Measurements from ENCODE around the gene CDON. TPM values are rescaled to one million over a fixed set of nuclear protein-coding genes. Genes with fewer than 3 reads are reported as not detected.
A peak's percentile ranks its signal among the peaks of the same experiment; 100 is the strongest.

The CDON gene
- total and polyA plus RNA-seq, 2 of the 13 experiments (the other 11 are each of a cell fraction or from before 2014, with no cell fraction given): 9.6 to 12.8 TPM

DNA sequence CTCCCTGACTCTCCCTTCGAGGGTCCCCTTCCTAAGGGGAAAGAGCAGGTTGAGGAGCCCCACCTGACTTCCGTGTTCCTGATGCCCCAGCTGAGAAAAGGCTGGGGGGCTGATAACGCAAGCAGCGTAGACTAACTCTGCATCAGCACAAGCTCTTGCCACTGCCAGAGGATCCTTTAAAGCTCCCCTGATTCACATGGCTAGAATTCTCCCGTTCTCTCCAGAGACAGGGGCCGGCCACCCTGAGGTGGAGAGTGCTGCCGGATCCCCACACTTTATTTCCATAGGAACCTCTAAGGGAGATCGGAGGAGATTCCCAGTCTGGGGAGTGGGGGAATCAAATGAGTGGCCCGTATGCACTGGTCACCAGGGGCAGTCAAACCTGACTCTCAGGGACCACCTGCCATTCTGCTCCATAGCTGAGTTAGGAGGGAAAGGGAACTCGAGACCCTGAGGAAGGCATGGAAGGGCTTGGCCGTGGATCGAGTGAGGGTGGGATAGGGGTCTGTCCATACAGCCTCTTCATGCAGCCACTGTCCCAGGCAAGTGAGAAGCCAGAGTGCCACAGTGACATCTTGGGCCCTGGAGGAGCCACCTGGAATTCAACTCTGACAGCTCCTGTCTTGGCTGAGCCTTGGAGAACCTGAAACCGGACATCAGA, 118.2 kb downstream of the CDON start:
- ChIA-PET CTCF (ENCODE audit: low intra/inter-chr PET ratio, low total read pairs) (no interaction called here), POLR2A (interaction anchor here (1.4 kb wide), 1 partner anchor 242 kb away, joined by 4 read pairs; no protein-coding TSS in a partner anchor)
- intact Hi-C loops (cut with micrococcal nuclease; ENCODE audit: unreplicated experiment): no loop called here
- Histone ChIP-seq H3K79me2 (ENCODE audit: insufficient read depth, low read length) (no peaks in the 10 kb centered on the region), H3K9me3 (ENCODE audit: low read length) (no peaks in the 10 kb centered on the region), H3K27me3 (ENCODE audit: control insufficient read depth in 1 of 2, insufficient read depth in 2 of 2, low read length in 2 of 2) (peaks cover 0 to 3% of the 10 kb centered on the region in 2 experiments; a peak in 1 of 5 replicates), H2AFZ (ENCODE audit: low read length) (no peak overlapping the region), H3K4me1 (ENCODE audit: insufficient read depth, low read length) (peaks cover 61% of the 10 kb centered on the region), H3K4me3 (replicated peaks in 1 of 3; ENCODE audit: insufficient read depth in 1 of 3, low read depth in 2 of 3, low read length in 3 of 3) (no peak overlapping the region), H3K27ac (ENCODE audit: extremely low read length, insufficient read depth, low read length) (no peak overlapping the region), H4K20me1 (ENCODE audit: insufficient read depth, low read length) (no peaks in the 10 kb centered on the region), H3K36me3 (replicated peaks in 1 of 2; ENCODE audit: control insufficient read depth in 1 of 2, insufficient read depth in 2 of 2, low read length in 2 of 2) (no peaks in the 10 kb centered on the region), H3K9ac (ENCODE audit: insufficient read depth, low read depth, low read length) (no peak overlapping the region), H3K4me2 (ENCODE audit: low read depth, low read length) (peak overlapping the region; percentile 56; the same call in 1 of the 2 replicates)
- WGBS (ENCODE audit: low lambda C conversion rate): 58% methylated on average over 12 of the region's 13 CpGs
- FAIRE-seq: no peak
- in situ Hi-C loops (cut with HindIII; ENCODE audit: extremely low pct_ligation_motif_present, low pct_unique_long_range_greater_than_20kb): loop anchor here (5.0 kb wide), 1 partner anchor 118 kb away; the partner anchor contains the start of gene CDON
- DNase-seq (ENCODE audit: low spot score): no peak
- BruUV-seq (replicated peaks): no TSS peak
- ATAC-seq: no peak
- TF ChIP-seq EED (CRISPR knock-in tag; IDR thresholded peaks at IDR 0.05): no peak
- no peak for TF ChIP-seq SRSF1 (optimal IDR thresholded peaks at IDR 0.05; ENCODE audit: low read depth, low read length)
- no peak for TF ChIP-seq ZNF879 (CRISPR knock-in tag; IDR thresholded peaks at IDR 0.05)
- TF ChIP-seq, protein P1, sequence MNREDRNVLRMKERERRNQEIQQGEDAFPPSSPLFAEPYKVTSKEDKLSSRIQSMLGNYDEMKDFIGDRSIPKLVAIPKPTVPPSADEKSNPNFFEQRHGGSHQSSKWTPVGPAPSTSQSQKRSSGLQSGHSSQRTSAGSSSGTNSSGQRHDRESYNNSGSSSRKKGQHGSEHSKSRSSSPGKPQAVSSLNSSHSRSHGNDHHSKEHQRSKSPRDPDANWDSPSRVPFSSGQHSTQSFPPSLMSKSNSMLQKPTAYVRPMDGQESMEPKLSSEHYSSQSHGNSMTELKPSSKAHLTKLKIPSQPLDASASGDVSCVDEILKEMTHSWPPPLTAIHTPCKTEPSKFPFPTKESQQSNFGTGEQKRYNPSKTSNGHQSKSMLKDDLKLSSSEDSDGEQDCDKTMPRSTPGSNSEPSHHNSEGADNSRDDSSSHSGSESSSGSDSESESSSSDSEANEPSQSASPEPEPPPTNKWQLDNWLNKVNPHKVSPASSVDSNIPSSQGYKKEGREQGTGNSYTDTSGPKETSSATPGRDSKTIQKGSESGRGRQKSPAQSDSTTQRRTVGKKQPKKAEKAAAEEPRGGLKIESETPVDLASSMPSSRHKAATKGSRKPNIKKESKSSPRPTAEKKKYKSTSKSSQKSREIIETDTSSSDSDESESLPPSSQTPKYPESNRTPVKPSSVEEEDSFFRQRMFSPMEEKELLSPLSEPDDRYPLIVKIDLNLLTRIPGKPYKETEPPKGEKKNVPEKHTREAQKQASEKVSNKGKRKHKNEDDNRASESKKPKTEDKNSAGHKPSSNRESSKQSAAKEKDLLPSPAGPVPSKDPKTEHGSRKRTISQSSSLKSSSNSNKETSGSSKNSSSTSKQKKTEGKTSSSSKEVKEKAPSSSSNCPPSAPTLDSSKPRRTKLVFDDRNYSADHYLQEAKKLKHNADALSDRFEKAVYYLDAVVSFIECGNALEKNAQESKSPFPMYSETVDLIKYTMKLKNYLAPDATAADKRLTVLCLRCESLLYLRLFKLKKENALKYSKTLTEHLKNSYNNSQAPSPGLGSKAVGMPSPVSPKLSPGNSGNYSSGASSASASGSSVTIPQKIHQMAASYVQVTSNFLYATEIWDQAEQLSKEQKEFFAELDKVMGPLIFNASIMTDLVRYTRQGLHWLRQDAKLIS (CRISPR knock-in tag; IDR thresholded peaks at IDR 0.05): no peak
- no peak for TF ChIP-seq AGO1 (IDR thresholded peaks at IDR 0.05; ENCODE audit: low read depth, low read length, poor library complexity, severe bottlenecking)
- TF ChIP-seq, protein P2, sequence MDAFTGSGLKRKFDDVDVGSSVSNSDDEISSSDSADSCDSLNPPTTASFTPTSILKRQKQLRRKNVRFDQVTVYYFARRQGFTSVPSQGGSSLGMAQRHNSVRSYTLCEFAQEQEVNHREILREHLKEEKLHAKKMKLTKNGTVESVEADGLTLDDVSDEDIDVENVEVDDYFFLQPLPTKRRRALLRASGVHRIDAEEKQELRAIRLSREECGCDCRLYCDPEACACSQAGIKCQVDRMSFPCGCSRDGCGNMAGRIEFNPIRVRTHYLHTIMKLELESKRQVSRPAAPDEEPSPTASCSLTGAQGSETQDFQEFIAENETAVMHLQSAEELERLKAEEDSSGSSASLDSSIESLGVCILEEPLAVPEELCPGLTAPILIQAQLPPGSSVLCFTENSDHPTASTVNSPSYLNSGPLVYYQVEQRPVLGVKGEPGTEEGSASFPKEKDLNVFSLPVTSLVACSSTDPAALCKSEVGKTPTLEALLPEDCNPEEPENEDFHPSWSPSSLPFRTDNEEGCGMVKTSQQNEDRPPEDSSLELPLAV (CRISPR knock-in tag; conservative IDR thresholded peaks at IDR 0.05; ENCODE audit: low read depth): no peak
- no peak for TF ChIP-seq FLYWCH1 (CRISPR knock-in tag; IDR thresholded peaks at IDR 0.05)
- TF ChIP-seq ZNF160 (CRISPR knock-in tag; IDR thresholded peaks at IDR 0.05): no peak
- no peak for TF ChIP-seq ZNF337 (CRISPR knock-in tag; IDR thresholded peaks at IDR 0.05; ENCODE audit: borderline replicate concordance, low read depth)
- no peak for TF ChIP-seq ZNF143 (CRISPR knock-in tag; IDR thresholded peaks at IDR 0.05)
- no peak for TF ChIP-seq SNAPC2 (CRISPR knock-in tag; IDR thresholded peaks at IDR 0.05)
- TF ChIP-seq, protein P3, sequence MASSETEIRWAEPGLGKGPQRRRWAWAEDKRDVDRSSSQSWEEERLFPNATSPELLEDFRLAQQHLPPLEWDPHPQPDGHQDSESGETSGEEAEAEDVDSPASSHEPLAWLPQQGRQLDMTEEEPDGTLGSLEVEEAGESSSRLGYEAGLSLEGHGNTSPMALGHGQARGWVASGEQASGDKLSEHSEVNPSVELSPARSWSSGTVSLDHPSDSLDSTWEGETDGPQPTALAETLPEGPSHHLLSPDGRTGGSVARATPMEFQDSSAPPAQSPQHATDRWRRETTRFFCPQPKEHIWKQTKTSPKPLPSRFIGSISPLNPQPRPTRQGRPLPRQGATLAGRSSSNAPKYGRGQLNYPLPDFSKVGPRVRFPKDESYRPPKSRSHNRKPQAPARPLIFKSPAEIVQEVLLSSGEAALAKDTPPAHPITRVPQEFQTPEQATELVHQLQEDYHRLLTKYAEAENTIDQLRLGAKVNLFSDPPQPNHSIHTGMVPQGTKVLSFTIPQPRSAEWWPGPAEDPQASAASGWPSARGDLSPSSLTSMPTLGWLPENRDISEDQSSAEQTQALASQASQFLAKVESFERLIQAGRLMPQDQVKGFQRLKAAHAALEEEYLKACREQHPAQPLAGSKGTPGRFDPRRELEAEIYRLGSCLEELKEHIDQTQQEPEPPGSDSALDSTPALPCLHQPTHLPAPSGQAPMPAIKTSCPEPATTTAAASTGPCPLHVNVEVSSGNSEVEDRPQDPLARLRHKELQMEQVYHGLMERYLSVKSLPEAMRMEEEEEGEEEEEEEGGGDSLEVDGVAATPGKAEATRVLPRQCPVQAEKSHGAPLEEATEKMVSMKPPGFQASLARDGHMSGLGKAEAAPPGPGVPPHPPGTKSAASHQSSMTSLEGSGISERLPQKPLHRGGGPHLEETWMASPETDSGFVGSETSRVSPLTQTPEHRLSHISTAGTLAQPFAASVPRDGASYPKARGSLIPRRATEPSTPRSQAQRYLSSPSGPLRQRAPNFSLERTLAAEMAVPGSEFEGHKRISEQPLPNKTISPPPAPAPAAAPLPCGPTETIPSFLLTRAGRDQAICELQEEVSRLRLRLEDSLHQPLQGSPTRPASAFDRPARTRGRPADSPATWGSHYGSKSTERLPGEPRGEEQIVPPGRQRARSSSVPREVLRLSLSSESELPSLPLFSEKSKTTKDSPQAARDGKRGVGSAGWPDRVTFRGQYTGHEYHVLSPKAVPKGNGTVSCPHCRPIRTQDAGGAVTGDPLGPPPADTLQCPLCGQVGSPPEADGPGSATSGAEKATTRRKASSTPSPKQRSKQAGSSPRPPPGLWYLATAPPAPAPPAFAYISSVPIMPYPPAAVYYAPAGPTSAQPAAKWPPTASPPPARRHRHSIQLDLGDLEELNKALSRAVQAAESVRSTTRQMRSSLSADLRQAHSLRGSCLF (CRISPR knock-in tag; IDR thresholded peaks at IDR 0.05; ENCODE audit: borderline replicate concordance): no peak
- TF ChIP-seq HNRNPK (IDR thresholded peaks at IDR 0.05; ENCODE audit: low read depth, low read length, poor library complexity, severe bottlenecking): no peak
- no peak for TF ChIP-seq AKAP8 (CRISPR knock-in tag; IDR thresholded peaks at IDR 0.05)

Data from HepG2 (cell line).